ENCODE results near the gene KDM1A. TPM values are rescaled to one million over a fixed set of nuclear protein-coding genes. Genes with fewer than 3 reads are reported as not detected.
"Not testable (repeated sequence)": the region's sequence is repeated elsewhere in the genome, so short reads cannot be mapped to it uniquely, and the experiment has no call there.

KDM1A gene
- total RNA-seq, 1 donor from 2014 or later = 302 TPM

- no peak for FAIRE-seq
- no peak for DNase-seq (ENCODE audit: low spot score in 2 of 2)
These were observed 10.4 kb upstream of the KDM1A start for GRCh38 chr1:23008901-23009300.

DNA sequence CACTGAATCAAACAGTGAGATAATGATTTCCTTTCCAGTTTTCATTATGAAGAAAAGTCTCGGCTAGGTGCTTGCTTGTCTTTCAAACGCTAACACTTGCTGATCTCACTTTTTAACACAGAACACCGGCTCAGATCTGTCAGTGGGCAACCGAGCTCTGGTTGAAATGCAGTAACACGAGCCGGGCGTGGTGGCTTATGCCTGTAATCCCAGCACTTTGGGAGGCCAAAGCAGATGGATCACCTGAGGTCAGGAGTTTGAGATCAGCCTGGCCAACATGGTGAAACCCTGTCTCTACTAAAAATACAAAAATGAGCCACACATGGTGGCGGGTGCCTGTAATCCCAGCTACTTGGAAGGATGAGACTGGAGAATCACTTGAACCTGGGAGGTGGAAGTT, 9.2 kb upstream of the KDM1A start:
- not testable (repeated sequence) for DNase-seq (ENCODE audit: low spot score in 2 of 2); FAIRE-seq

DNA sequence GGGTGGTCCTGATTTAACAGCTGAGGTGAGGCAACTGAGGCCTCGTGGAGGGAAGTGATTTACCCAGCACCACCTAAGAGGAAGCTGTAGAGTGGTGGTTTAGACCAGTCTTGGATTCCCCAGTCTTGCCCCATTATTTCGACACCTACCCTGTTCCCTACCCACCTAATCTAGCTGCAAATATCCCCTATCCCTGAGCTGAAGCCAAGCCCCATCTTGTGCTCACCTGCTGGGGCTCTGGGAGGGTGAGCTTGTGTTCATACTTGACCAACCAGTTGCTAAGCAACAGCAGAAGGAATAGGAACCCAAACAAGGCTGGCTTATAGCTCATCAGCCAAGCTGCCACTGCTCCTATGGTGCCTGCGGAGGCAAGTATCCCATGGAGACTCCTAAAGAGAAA, 5.6 kb upstream of the KDM1A start:
- FAIRE-seq (no peak), DNase-seq (ENCODE audit: low spot score in 2 of 2) (peak in 1 of 2 donors; percentile 11)

DNA sequence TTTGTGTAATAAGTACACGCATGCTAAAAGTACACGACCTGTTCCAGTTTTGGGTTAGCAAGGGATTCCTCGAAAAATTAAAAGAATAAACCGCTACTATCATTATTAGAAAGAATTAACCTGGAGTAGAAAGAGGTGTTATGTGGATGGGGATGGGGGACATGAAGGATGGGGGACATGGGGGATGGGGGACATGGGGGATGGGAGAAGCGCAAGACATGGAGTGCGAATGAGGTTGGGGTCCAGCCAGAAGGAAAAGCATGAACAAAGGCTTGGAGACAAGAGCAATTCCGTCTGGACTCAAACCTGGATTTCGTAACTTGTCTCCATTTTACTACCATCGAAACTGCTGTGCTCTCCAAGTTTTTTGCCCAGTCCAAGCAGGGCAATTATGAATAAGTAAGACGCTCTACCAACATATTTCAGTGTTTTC, 591 bp upstream of the KDM1A start:
- FAIRE-seq (no peak), DNase-seq (ENCODE audit: low spot score in 2 of 2) (peak; percentile 29 to 40)

DNA sequence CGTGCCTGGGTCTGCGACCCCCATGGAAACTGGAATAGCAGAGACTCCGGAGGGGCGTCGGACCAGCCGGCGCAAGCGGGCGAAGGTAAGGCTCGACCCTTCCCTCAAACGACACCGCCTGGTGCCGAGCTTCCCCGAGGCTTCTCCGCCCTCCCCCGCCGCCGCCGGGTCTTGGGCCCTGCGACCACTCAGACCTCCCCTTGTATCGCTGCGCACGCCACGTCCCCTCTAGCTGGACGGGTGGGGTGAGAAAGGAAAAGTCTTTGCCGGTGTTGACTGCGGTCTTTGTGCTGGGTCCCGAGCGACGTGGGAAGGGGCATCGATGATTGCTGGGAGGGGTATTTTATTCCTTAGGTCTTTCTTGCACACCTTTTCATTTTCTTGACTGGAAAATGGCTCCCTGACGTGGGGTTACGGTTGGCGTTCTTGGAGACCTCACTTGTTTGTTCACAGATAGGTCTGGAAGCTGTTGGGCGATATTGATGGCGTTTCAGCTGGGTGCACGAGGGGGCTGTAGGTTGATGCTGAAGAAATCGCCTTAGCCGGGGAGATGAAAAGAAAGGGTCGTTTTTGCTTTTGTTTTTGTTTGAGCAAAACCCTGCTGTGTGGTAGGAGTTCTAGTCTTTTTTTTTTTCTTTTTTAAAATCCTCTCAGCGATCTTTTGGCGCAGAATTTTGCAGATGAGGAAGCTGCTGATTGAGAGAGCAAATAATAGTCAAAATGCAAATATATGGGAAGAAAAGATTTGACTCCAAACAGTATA, 776 bp downstream of the KDM1A start:
- no peak for FAIRE-seq
- peak; percentile 25 to 36 for DNase-seq (ENCODE audit: low spot score in 2 of 2)

- FAIRE-seq (no peak), DNase-seq (ENCODE audit: low spot score in 2 of 2) (no peak)
These were observed 1.6 kb downstream of the KDM1A start for GRCh38 chr1:23020706-23021405.

DNA sequence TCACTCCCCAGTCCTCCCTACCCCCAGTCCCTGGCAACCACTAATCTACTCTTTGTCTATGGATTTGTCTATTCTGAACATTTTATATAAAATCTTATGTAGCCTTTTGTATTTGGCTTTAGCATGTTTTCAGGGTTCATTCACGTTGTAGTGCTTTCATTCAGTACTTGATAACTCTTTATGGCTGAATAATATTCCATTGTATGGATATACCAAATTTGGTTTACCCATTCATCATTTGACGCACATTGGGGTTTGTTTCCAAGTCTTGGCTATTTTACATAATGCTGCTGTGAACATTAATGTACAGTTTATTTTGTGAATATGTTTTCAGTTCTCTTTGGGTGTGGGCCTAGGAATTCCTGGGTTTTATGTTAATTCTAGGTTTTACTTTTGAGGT, 2.6 kb downstream of the KDM1A start:
- FAIRE-seq = no peak
- no peak for DNase-seq (ENCODE audit: low spot score in 2 of 2)

DNA sequence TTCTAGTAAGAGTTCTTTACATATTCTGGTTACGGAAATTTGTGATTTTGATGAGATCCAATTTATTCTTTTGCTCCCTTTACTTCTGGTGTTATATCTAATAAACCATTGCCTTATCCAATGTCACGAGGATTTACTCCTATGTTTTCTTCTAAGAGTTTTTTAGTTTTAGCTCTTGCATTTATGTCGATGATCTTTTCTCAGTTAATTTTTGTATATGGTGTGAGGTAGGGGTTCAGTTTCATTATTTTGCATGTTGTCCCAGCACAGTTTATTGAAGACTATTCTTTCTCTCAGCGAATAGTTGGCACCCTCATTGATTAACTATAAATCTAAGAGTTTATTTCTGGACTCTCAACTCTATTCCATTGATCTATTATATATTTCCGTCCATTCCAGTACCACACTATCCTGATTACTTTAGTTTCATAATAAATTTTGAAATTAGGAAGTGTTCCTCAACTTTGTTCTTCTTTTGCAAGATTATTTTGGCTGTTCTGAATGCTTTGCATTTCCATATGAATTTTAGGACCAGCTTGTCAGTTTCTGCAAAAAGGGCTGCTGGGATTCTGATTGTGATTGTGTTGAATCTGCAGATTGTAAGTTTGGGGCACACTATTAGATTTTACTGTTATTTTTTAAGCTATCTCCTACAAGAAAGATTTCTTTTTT, 4.0 kb downstream of the KDM1A start:
- FAIRE-seq = no peak
- DNase-seq (ENCODE audit: low spot score in 2 of 2) = no peak

- FAIRE-seq = no peak
These were observed 7.3 kb downstream of the KDM1A start for GRCh38 chr1:23026568-23026967.

DNA sequence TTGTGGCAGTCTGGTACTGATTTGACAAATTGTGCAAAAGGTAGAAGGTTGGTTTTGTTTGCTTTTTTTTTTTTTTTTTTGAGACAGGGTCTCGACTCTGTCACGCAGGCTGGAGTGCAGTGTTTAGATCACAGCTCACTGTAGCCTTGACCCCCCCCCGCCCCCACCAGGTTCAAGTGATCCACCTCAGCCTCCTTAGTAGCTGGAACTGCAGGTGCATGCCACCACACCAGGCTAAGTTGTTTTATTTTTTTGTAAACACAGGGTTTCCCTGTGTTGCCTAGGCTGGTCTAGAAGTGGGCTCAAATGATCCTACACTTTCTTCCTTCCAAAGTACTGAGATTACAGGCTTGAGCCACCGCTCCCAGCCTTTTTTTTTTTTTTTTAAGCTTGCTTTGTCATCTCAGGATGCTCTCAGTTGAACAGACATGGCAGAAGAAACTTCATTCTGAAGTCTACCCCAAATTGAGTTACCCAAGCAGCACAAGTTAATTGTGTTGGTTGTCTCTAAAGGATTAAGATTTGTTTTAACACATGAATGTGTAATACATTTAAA, 8.2 kb downstream of the KDM1A start:
- FAIRE-seq = no peak
- DNase-seq (ENCODE audit: low spot score in 2 of 2) = no peak

More at GRCh38 chr1:23026568-23026967, 7.3 kb downstream of the KDM1A start:
- DNase-seq (ENCODE audit: low spot score in 2 of 2) = no peak

- FAIRE-seq (no peak), DNase-seq (ENCODE audit: low spot score in 2 of 2) (no peak)
These were observed 10.1 kb downstream of the KDM1A start for GRCh38 chr1:23029337-23029736.

GRCh38 chr1:23035823-23036452, 16.7 kb downstream of the KDM1A start:
- no peak for DNase-seq (ENCODE audit: low spot score in 2 of 2)
- no peak for FAIRE-seq

GRCh38 chr1:23037081-23037740, 17.9 kb downstream of the KDM1A start:
- no peak for FAIRE-seq

DNA sequence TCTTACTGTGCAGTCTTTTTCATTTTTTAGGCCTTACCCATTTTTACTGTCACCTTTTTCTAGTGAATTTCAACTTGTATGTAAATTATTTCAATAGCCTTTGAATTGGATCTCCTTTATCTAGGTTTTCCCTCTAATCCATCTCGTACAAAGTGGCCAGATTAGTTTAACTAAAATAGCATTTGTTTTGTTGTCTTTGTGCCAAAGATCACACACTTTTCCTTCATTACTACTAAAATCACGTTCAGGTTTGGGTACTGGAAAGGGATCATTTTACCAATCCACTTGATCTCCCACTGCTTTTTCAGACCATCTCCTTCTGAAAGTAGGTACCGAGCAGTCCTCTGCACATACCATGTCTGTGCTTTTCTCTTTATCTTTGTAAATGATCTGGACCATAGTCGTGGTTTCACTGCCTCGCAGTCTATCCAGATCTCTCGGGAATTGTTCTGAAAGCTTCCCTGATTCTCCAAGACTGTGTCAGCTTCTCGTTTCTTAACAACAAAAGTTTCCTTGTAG, 20.1 kb downstream of the KDM1A start:
- FAIRE-seq (no peak), DNase-seq (ENCODE audit: low spot score in 2 of 2) (no peak)

More at GRCh38 chr1:23037081-23037740, 17.9 kb downstream of the KDM1A start:
- DNase-seq (ENCODE audit: low spot score in 2 of 2) = no peak

GRCh38 chr1:23040509-23040908, 21.2 kb downstream of the KDM1A start:
- FAIRE-seq (no peak), DNase-seq (ENCODE audit: low spot score in 2 of 2) (no peak)

GRCh38 chr1:23044035-23044434, 24.8 kb downstream of the KDM1A start:
- DNase-seq (ENCODE audit: low spot score in 2 of 2) (no peak), FAIRE-seq (no peak)

- FAIRE-seq (no peak), DNase-seq (ENCODE audit: low spot score in 2 of 2) (no peak)
These were observed 30.9 kb downstream of the KDM1A start for GRCh38 chr1:23050201-23050600.

GRCh38 chr1:23051290-23051909, 32.1 kb downstream of the KDM1A start:
- no peak for DNase-seq (ENCODE audit: low spot score in 2 of 2)
- FAIRE-seq = no peak

- no peak for FAIRE-seq
- no peak for DNase-seq (ENCODE audit: low spot score in 2 of 2)
These were observed 38.0 kb downstream of the KDM1A start for GRCh38 chr1:23057301-23057700.
